ENCODE measurements around the gene NTM.

Gene NTM

GRCh38 chr11:131750692-131751091, 380.3 kb downstream of the NTM start:
- no peak for DNase-seq

- no peak for DNase-seq
Measured at GRCh38 chr11:131754671-131755070, 384.3 kb downstream of the NTM start.

GRCh38 chr11:131756479-131757110, 386.2 kb downstream of the NTM start:
- DNase-seq = no peak

GRCh38 chr11:131758726-131759125, 388.3 kb downstream of the NTM start:
- no peak for DNase-seq

GRCh38 chr11:131759140-131759539, 388.7 kb downstream of the NTM start:
- DNase-seq = no peak

GRCh38 chr11:131760091-131761061, 390.0 kb downstream of the NTM start:
- DNase-seq = no peak

- DNase-seq = no peak
Measured at GRCh38 chr11:131762346-131763110, 392.1 kb downstream of the NTM start.

- DNase-seq = no peak
Measured at GRCh38 chr11:131763193-131763890, 392.9 kb downstream of the NTM start.

GRCh38 chr11:131764126-131764525, 393.7 kb downstream of the NTM start:
- no peak for DNase-seq

GRCh38 chr11:131764649-131765048, 394.2 kb downstream of the NTM start:
- DNase-seq = no peak

- no peak for DNase-seq
Measured at GRCh38 chr11:131766637-131767036, 396.2 kb downstream of the NTM start.

- DNase-seq = no peak
Measured at GRCh38 chr11:131767421-131767820, 397.0 kb downstream of the NTM start.

GRCh38 chr11:131770801-131771200, 400.4 kb downstream of the NTM start:
- no peak for DNase-seq

- DNase-seq = no peak
Measured at GRCh38 chr11:131771471-131771870, 401.1 kb downstream of the NTM start.

GRCh38 chr11:131773626-131774025, 403.2 kb downstream of the NTM start:
- DNase-seq = no peak

GRCh38 chr11:131776211-131776610, 405.8 kb downstream of the NTM start:
- no peak for DNase-seq

- DNase-seq = no peak
Measured at GRCh38 chr11:131785801-131786200, 415.4 kb downstream of the NTM start.

GRCh38 chr11:131787119-131787518, 416.7 kb downstream of the NTM start:
- no peak for DNase-seq

GRCh38 chr11:131790586-131790985, 420.2 kb downstream of the NTM start:
- no peak for DNase-seq

- no peak for DNase-seq
Measured at GRCh38 chr11:131792243-131792642, 421.8 kb downstream of the NTM start.

- no peak for DNase-seq
Measured at GRCh38 chr11:131796089-131796488, 425.7 kb downstream of the NTM start.

GRCh38 chr11:131796541-131796940, 426.1 kb downstream of the NTM start:
- DNase-seq = no peak

- DNase-seq = no peak
Measured at GRCh38 chr11:131800452-131800851, 430.0 kb downstream of the NTM start.

Data from GF-D8 (cell line).